Gastrocnemius medialis (tissue), 4 donors: ENCODE results near the gene FBRSL1. TPM values are rescaled to one million over a fixed set of nuclear protein-coding genes. Genes with fewer than 3 reads are reported as not detected.
"Not testable (repeated sequence)": the region's sequence is repeated elsewhere in the genome, so short reads cannot be mapped to it uniquely, and the experiment has no call there.

Source experiments
- ATAC-seq, 2 donors: fragments of 150-250 bp; one replicate each; pipeline ENCODE4 v1.9.1; 2016
- DNase-seq, 2 donors: peaks; one replicate each; pipeline ENCODE4 v3.0.0-alpha.2; 2019
- H3K27ac ChIP-seq, 4 donors: fragments of 200-600 bp; sonication (generic); 1 replicate in 1 of 4; 2 replicates in 3 of 4; pipeline ENCODE4 v1.5.1; 2016 to 2018; ENCODE audit warnings: mild to moderate bottlenecking in 2 of 4, moderate library complexity in 1 of 4
- H3K27me3 ChIP-seq, 3 donors: fragments of 200-600 bp; sonication (generic) in 2 of 3; 1 replicate in 1 of 3; 2 replicates in 2 of 3; pipeline versions ENCODE4 v1.5.1 to v1.6.0; 2016 to 2019; ENCODE audit warnings: mild to moderate bottlenecking in 1 of 3, moderate library complexity in 1 of 3
- H3K36me3 ChIP-seq, 2 donors: fragments of 200-600 bp; sonication (generic) in 1 of 2; one replicate each; pipeline ENCODE4 v1.5.1; 2017 to 2018
- H3K4me1 ChIP-seq, 2 donors: fragments of 200-600 bp; sonication (generic) in 1 of 2; one replicate each; pipeline ENCODE4 v1.5.1; 2016 to 2017; ENCODE audit warnings: mild to moderate bottlenecking in 2 of 2
- H3K4me3 ChIP-seq, 4 donors: fragments of 200-600 bp; sonication (generic) in 3 of 4; 1 replicate in 1 of 4; 2 replicates in 3 of 4; pipeline ENCODE4 v1.5.1; 2016 to 2019; ENCODE audit warnings: mild to moderate bottlenecking in 2 of 4
- H3K9me3 ChIP-seq, 3 donors: fragments of 200-600 bp; sonication (generic) in 2 of 3; 1 replicate in 1 of 3; 2 replicates in 2 of 3; pipeline ENCODE4 v1.5.1; 2016 to 2019
- POLR2A ChIP-seq, 2 donors: fragments of 450-650 bp; IDR thresholded peaks; one replicate each; pipeline ENCODE4 v1.6.1; 2017; ENCODE audit warnings: antibody characterized with exemption in 2 of 2, mild to moderate bottlenecking in 2 of 2, moderate library complexity in 2 of 2
- in situ Hi-C, 4 donors: fragments of 200-750 bp; cut with MboI; loops; one replicate each; pipeline versions ENCODE4 v1.15.0 to v1.8.0; 2017; ENCODE audit warnings: low sequenced_read_pairs in 4 of 4
- intact Hi-C: fragments of 100-400 bp; cut with DNase I; formaldehyde crosslinking; loops from one replicate; pipeline ENCODE4 v1.15.1; 2023; ENCODE audit warnings: low total_unique reads
- total RNA-seq, 4 donors: library from RNA; depleted of rRNA; stranded (reverse); fragments of >200 nt; gene quantifications; one replicate each; pipeline versions ENCODE4 v1.1.0 to v1.2.3, GENCODE V29; 2016
- TF ChIP-seq, protein P1 (sequence below), 5 experiments: fragments of 450-650 bp in 3 of 5; fragments of 200-600 bp in 2 of 5; sonication (generic) in 2 of 5; IDR thresholded peaks in 4 of 5; conservative IDR thresholded peaks in 1 of 5; 1 replicate in 4 of 5; 2 replicates in 1 of 5; pipeline ENCODE4 v1.5.1; 2016 to 2019; ENCODE audit warnings: antibody characterized with exemption in 5 of 5, mild to moderate bottlenecking in 3 of 5, moderate library complexity in 3 of 5

The FBRSL1 gene
- total RNA-seq, 4 donors from 2014 or later = 8.4 to 29.4 (median 22.8) TPM

DNA sequence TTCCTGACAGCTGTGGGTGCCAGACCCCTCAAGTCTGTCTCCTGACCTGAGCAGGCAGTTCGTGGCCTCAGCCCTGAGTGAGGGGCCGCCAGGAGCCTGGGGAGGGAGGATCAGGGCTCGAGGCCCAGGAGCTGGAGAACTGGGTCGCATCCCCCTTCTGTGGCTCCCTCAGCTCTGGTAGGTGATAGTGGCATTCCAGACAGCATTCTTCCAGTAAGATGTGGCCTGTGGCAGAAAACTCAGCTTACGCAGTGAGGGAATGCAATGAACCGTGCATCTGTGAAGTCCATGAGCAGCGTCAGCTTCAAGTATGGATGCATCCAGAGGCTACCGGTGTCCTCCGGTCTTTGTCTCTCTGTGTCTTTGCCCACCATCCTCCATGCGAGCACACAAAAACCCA is 28.4 kb upstream of the FBRSL1 start:
- peaks cover 2 to 22% (median 7%) of the 10 kb centered on the region in 3 donors for H3K27me3 ChIP-seq
- in situ Hi-C loops = no loop called here

DNA sequence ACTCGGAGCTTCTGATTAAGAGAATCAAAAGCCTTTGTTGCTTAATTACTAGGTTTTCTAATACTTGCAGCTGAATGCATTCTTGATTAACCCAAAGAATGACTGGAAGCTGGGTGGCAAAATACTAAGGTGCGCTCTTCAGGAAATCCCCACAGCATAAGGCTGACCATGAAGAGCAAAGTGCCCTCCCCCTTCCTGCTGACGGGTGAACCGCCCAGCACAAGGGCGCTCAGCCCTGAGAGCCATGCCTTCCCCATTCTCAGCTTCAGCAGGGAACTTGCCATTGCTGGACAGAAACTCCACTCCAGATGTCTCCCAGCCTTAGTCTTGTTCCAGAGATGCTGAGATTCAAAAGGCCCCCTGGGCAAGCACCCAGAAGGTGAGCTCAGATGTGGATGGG is 27.2 kb upstream of the FBRSL1 start:
- no peaks in the 10 kb centered on the region for H3K36me3 ChIP-seq
- H3K9me3 ChIP-seq = no peaks in the 10 kb centered on the region
- ATAC-seq (no peak), DNase-seq (no peak)
- intact Hi-C loops = no loop called here
- H3K27ac ChIP-seq = no peak overlapping the region
- TF ChIP-seq, protein P1, sequence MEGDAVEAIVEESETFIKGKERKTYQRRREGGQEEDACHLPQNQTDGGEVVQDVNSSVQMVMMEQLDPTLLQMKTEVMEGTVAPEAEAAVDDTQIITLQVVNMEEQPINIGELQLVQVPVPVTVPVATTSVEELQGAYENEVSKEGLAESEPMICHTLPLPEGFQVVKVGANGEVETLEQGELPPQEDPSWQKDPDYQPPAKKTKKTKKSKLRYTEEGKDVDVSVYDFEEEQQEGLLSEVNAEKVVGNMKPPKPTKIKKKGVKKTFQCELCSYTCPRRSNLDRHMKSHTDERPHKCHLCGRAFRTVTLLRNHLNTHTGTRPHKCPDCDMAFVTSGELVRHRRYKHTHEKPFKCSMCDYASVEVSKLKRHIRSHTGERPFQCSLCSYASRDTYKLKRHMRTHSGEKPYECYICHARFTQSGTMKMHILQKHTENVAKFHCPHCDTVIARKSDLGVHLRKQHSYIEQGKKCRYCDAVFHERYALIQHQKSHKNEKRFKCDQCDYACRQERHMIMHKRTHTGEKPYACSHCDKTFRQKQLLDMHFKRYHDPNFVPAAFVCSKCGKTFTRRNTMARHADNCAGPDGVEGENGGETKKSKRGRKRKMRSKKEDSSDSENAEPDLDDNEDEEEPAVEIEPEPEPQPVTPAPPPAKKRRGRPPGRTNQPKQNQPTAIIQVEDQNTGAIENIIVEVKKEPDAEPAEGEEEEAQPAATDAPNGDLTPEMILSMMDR (IDR thresholded peaks at IDR 0.05 in 4 of 5, conservative IDR thresholded peaks at IDR 0.05 in 1 of 5) = no peak
- no peak for TF ChIP-seq POLR2A (IDR thresholded peaks at IDR 0.05)
- H3K4me1 ChIP-seq = no peaks in the 10 kb centered on the region
- in situ Hi-C loops = no loop called here
- peaks cover 15 to 26% (median 18%) of the 10 kb centered on the region in 3 donors for H3K27me3 ChIP-seq
- no peak overlapping the region for H3K4me3 ChIP-seq

More for the DNA sequence above, 28.4 kb upstream of the FBRSL1 start:
- Histone ChIP-seq H3K27ac (no peak overlapping the region), H3K4me3 (no peak overlapping the region), H3K4me1 (no peaks in the 10 kb centered on the region), H3K9me3 (no peaks in the 10 kb centered on the region), H3K36me3 (no peaks in the 10 kb centered on the region)
- TF ChIP-seq, protein P1 (IDR thresholded peaks at IDR 0.05 in 4 of 5, conservative IDR thresholded peaks at IDR 0.05 in 1 of 5) = no peak
- no peak for TF ChIP-seq POLR2A (IDR thresholded peaks at IDR 0.05)
- ATAC-seq (no peak), DNase-seq (no peak)
- intact Hi-C loops = no loop called here

DNA sequence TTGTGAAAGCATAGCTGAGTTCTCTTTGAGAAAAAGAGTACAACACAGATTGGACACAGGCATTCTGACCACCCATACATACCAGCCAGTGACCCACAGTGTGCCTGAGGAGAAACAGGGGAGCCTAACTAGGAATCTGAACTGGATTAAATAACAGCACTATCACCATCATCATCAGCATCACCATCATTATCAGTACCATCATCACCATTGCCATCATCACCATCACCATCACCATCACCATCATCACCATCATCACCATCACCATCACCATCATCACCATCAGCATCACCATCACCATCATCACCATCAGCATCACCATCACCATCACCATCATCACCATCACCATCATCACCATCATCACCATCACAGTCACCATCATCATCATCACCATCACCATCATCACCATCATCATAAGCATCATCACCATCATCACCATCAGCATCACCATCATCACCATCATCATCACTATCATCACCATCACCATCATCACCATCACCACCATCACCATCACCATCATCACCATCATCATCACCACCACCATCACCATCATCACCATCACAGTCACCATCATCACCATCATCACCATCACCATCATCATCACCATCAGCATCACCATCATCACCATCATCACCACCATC is 26.5 kb upstream of the FBRSL1 start:
- in situ Hi-C loops, DNase-seq, H3K27ac ChIP-seq, H3K4me3 ChIP-seq, intact Hi-C loops, H3K36me3 ChIP-seq, H3K4me1 ChIP-seq, ATAC-seq, H3K9me3 ChIP-seq: not testable (repeated sequence)
- H3K27me3 ChIP-seq = peaks cover 21 to 30% (median 24%) of the 10 kb centered on the region in 3 donors

DNA sequence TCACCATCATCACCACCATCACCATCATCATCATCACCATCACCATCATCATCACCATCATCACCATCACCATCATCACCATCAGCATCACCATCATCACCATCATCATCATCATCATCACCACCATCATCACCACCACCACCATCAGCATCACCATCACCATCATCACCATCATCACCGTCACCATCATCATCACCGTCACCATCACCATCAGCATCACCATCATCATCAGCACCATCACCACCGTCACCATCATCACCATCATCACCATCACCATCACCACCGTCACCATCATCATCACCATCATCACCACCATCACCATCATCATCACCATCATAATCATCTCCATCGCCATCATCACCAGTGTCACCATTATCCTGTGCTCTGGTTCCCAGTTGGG is 25.6 kb upstream of the FBRSL1 start:
- DNase-seq, H3K4me1 ChIP-seq, in situ Hi-C loops, H3K4me3 ChIP-seq, intact Hi-C loops, ATAC-seq, H3K9me3 ChIP-seq, H3K36me3 ChIP-seq, H3K27ac ChIP-seq: not testable (repeated sequence)
- peaks cover 23 to 35% (median 24%) of the 10 kb centered on the region in 3 donors for H3K27me3 ChIP-seq

DNA sequence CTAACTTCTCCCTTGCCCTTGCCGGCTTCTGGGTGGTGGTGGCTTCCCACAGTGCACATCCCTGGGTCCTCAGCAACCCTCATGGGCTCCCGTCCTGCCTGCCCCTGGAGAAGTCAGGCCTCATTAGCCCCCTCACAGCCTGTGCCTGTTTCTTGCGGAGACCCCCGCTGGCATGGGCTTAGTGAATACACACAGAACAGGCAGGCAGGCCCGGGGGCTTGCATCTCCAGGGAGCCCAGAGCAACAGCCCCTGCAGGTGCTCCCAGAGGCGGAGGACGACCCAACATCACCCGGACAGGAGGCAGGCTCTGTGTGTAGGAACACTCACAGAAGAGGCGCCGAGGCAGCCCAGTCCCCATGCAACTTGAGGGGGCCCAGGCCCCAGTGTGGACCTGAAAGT is 25.1 kb upstream of the FBRSL1 start:
- Histone ChIP-seq H3K4me3 (no peak overlapping the region), H3K9me3 (no peaks in the 10 kb centered on the region), H3K4me1 (no peaks in the 10 kb centered on the region), H3K27ac (no peak overlapping the region), H3K36me3 (no peaks in the 10 kb centered on the region), H3K27me3 (peaks cover 23 to 35% (median 24%) of the 10 kb centered on the region in 3 donors)
- DNase-seq (no peak), ATAC-seq (no peak)
- in situ Hi-C loops (no loop called here), intact Hi-C loops (no loop called here)
- TF ChIP-seq, protein P1 (IDR thresholded peaks at IDR 0.05 in 4 of 5, conservative IDR thresholded peaks at IDR 0.05 in 1 of 5) = no peak
- TF ChIP-seq POLR2A (IDR thresholded peaks at IDR 0.05) = no peak
